ENCODE data around the gene UHRF1. TPM values are rescaled to one million over a fixed set of nuclear protein-coding genes. Genes with fewer than 3 reads are reported as not detected.

The UHRF1 gene
- total RNA-seq, 1 donor from 2014 or later, result 0.32 TPM

GRCh38 chr19:4916292-4917082 lies 7.2 kb downstream of the UHRF1 start:
- Histone ChIP-seq H3K36me3 (no peaks in the 10 kb centered on the region), H3K27ac (no peak overlapping the region), H3K4me1 (peaks cover 2% of the 10 kb centered on the region in 2 donors), H3K4me3 (peak overlapping the region in 1 of 2 donors; percentile 43), H3K27me3 (no peaks in the 10 kb centered on the region), H3K9me3 (no peaks in the 10 kb centered on the region)
- intact Hi-C loops (cut with DNase I), result no loop called here
- no peak for TF ChIP-seq CTCF (IDR thresholded peaks at IDR 0.05)
- no peak for DNase-seq (ENCODE audit: low spot score in 2 of 2)

- Histone ChIP-seq H3K27ac (no peak overlapping the region), H3K4me3 (no peak overlapping the region), H3K27me3 (no peaks in the 10 kb centered on the region), H3K4me1 (no peaks in the 10 kb centered on the region), H3K9me3 (no peaks in the 10 kb centered on the region), H3K36me3 (no peaks in the 10 kb centered on the region)
- no peak for DNase-seq (ENCODE audit: low spot score in 2 of 2)
- TF ChIP-seq CTCF (IDR thresholded peaks at IDR 0.05), result no peak
- intact Hi-C loops (cut with DNase I), result no loop called here
Measured at GRCh38 chr19:4922530-4923275, 13.4 kb downstream of the UHRF1 start.

GRCh38 chr19:4923276-4923747 lies 14.0 kb downstream of the UHRF1 start:
- DNase-seq (ENCODE audit: low spot score in 2 of 2), result no peak
- Histone ChIP-seq H3K36me3 (no peaks in the 10 kb centered on the region), H3K9me3 (no peaks in the 10 kb centered on the region), H3K4me3 (no peak overlapping the region), H3K4me1 (no peaks in the 10 kb centered on the region), H3K27ac (no peak overlapping the region), H3K27me3 (no peaks in the 10 kb centered on the region)
- TF ChIP-seq CTCF (IDR thresholded peaks at IDR 0.05), result no peak
- intact Hi-C loops (cut with DNase I), result no loop called here

- no peak overlapping the region for H3K27ac ChIP-seq
- no peaks in the 10 kb centered on the region for H3K4me1 ChIP-seq
- no peak for TF ChIP-seq CTCF (IDR thresholded peaks at IDR 0.05)
- no peaks in the 10 kb centered on the region for H3K27me3 ChIP-seq
- no peaks in the 10 kb centered on the region for H3K36me3 ChIP-seq
- no peak overlapping the region for H3K4me3 ChIP-seq
- H3K9me3 ChIP-seq, result no peaks in the 10 kb centered on the region
- intact Hi-C loops (cut with DNase I), result no loop called here
- DNase-seq (ENCODE audit: low spot score in 2 of 2), result no peak
Measured at GRCh38 chr19:4929186-4929585, 19.9 kb downstream of the UHRF1 start.

- Histone ChIP-seq H3K27ac (no peak overlapping the region), H3K4me1 (no peaks in the 10 kb centered on the region), H3K36me3 (no peaks in the 10 kb centered on the region), H3K9me3 (no peaks in the 10 kb centered on the region), H3K27me3 (no peaks in the 10 kb centered on the region), H3K4me3 (no peak overlapping the region)
- intact Hi-C loops (cut with DNase I), result no loop called here
- no peak for DNase-seq (ENCODE audit: low spot score in 2 of 2)
- TF ChIP-seq CTCF (IDR thresholded peaks at IDR 0.05), result no peak
Measured at GRCh38 chr19:4930664-4931063, 21.4 kb downstream of the UHRF1 start.
